ENCODE measurements around the gene HS3ST1. TPM values are rescaled to one million over a fixed set of nuclear protein-coding genes. Genes with fewer than 3 reads are reported as not detected.

The HS3ST1 gene
- polyA plus RNA-seq, 3 donors = 0.01 to 0.02 TPM; not detected in 1

DNA sequence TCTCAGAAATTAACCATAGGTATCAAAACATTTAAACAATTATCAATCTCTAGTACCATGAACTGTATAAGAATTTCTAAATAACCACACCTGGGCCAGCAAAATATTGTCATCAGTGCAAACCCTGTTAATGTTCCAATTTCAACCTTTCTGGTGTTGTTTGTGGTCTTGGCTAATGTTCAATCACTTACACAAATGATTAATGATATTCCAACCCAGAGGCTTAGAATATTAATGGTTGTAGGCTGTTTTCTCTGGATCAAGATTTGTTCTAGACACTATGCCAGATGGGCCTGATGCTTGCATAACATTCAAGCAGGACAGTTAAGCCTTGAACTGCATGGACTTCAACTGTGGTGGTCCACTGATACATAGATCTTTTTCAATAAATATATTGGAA lies 69.1 kb downstream of the HS3ST1 start:
- no peaks in the 10 kb centered on the region for H3K4me1 ChIP-seq (ENCODE audit: control insufficient read depth in 1 of 2, insufficient read depth in 2 of 2, low read length in 2 of 2)
- no peak overlapping the region for H3K27ac ChIP-seq (ENCODE audit: low read depth in 1 of 2, low read length in 2 of 2)
- no peak for TF ChIP-seq CTCF (IDR thresholded peaks at IDR 0.05)
- H3K9ac ChIP-seq (ENCODE audit: insufficient read depth, low read length, poor library complexity, severe bottlenecking) = no peak overlapping the region
- no peaks in the 10 kb centered on the region for H3K79me2 ChIP-seq (ENCODE audit: insufficient read depth, low read length)
- H3K36me3 Mint-ChIP-seq = no peaks in the 10 kb centered on the region
- intact Hi-C loops (cut with micrococcal nuclease) = no loop called here
- H3K4me1 Mint-ChIP-seq = no peaks in the 10 kb centered on the region
- no peaks in the 10 kb centered on the region for H3K9me3 ChIP-seq (replicated peaks in 1 of 2; ENCODE audit: control insufficient read depth in 1 of 2, insufficient read depth in 1 of 2, low read length in 2 of 2)
- no peak overlapping the region for H3K4me2 ChIP-seq (replicated peaks; ENCODE audit: extremely low read depth, low read length, poor library complexity, severe bottlenecking)
- H2AFZ ChIP-seq (ENCODE audit: insufficient read depth, low read depth, low read length, poor library complexity, severe bottlenecking) = no peak overlapping the region
- H3K9me3 Mint-ChIP-seq = peaks cover 0 to 12% (median 3%) of the 10 kb centered on the region in 7 donors
- H3K4me3 ChIP-seq (replicated peaks in 1 of 3; ENCODE audit: low read depth in 2 of 3, low read length in 3 of 3) = no peak overlapping the region
- no peak overlapping the region for H3K4me3 Mint-ChIP-seq
- H3K36me3 ChIP-seq (replicated peaks in 1 of 2; ENCODE audit: control insufficient read depth in 1 of 2, insufficient read depth in 2 of 2, low read length in 2 of 2) = no peaks in the 10 kb centered on the region
- no peak for DNase-seq
- H3K27ac Mint-ChIP-seq = no peak overlapping the region
- no peaks in the 10 kb centered on the region for H3K27me3 ChIP-seq (ENCODE audit: control insufficient read depth in 2 of 2, insufficient read depth in 2 of 2, low read length in 2 of 2)
- peaks cover 0 to 2% (median 0%) of the 10 kb centered on the region in 3 donors for H3K27me3 Mint-ChIP-seq (ENCODE audit: low read depth in 3 of 3)
- no peaks in the 10 kb centered on the region for H4K20me1 ChIP-seq (ENCODE audit: insufficient read depth, low read length)

- Histone ChIP-seq H3K4me2 (replicated peaks; ENCODE audit: extremely low read depth, low read length, poor library complexity, severe bottlenecking) (no peak overlapping the region), H3K27ac (ENCODE audit: low read depth in 1 of 2, low read length in 2 of 2) (no peak overlapping the region), H3K27me3 (ENCODE audit: control insufficient read depth in 2 of 2, insufficient read depth in 2 of 2, low read length in 2 of 2) (no peaks in the 10 kb centered on the region), H3K4me3 (replicated peaks in 1 of 3; ENCODE audit: low read depth in 2 of 3, low read length in 3 of 3) (no peak overlapping the region), H3K9me3 (replicated peaks in 1 of 2; ENCODE audit: control insufficient read depth in 1 of 2, insufficient read depth in 1 of 2, low read length in 2 of 2) (no peaks in the 10 kb centered on the region), H2AFZ (ENCODE audit: insufficient read depth, low read depth, low read length, poor library complexity, severe bottlenecking) (no peak overlapping the region), H3K9ac (ENCODE audit: insufficient read depth, low read length, poor library complexity, severe bottlenecking) (no peak overlapping the region), H4K20me1 (ENCODE audit: insufficient read depth, low read length) (no peaks in the 10 kb centered on the region), H3K4me1 (ENCODE audit: control insufficient read depth in 1 of 2, insufficient read depth in 2 of 2, low read length in 2 of 2) (no peaks in the 10 kb centered on the region), H3K79me2 (ENCODE audit: insufficient read depth, low read length) (no peaks in the 10 kb centered on the region), H3K36me3 (replicated peaks in 1 of 2; ENCODE audit: control insufficient read depth in 1 of 2, insufficient read depth in 2 of 2, low read length in 2 of 2) (no peaks in the 10 kb centered on the region)
- H3K27me3 Mint-ChIP-seq (ENCODE audit: low read depth in 3 of 3) = peaks cover 0 to 2% (median 0%) of the 10 kb centered on the region in 3 donors
- intact Hi-C loops (cut with micrococcal nuclease) = no loop called here
- no peak for DNase-seq
- 80% methylated on average over 1 of the region's 8 CpGs for whole genome bisulfite sequencing (ENCODE audit: insufficient coverage)
- peaks cover 0 to 15% (median 3%) of the 10 kb centered on the region in 7 donors for H3K9me3 Mint-ChIP-seq
- H3K4me1 Mint-ChIP-seq = no peaks in the 10 kb centered on the region
- no peak overlapping the region for H3K27ac Mint-ChIP-seq
- TF ChIP-seq CTCF (IDR thresholded peaks at IDR 0.05) = no peak
- no peaks in the 10 kb centered on the region for H3K36me3 Mint-ChIP-seq
- no peak overlapping the region for H3K4me3 Mint-ChIP-seq
These were observed 73.5 kb downstream of the HS3ST1 start for GRCh38 chr4:11355226-11355625.

Measured in CD14-positive monocyte (primary cell).